Gastroesophageal sphincter (tissue), 3 donors: ENCODE measurements around the gene MBTD1.

ENCODE experiments used
- CTCF ChIP-seq, 4 experiments: fragments of 200-600 bp in 2 of 4; fragments of 450-650 bp in 2 of 4; sonication (generic) in 1 of 4; IDR thresholded peaks; one replicate each; pipeline ENCODE4 v1.5.1; 2017 to 2019; ENCODE audit warnings: antibody characterized with exemption in 4 of 4, mild to moderate bottlenecking in 2 of 4, moderate library complexity in 2 of 4
- EP300 ChIP-seq: sonication (generic); formaldehyde crosslinking; IDR thresholded peaks from one replicate; pipeline ENCODE4 v1.6.1; 2017; ENCODE audit warnings: antibody characterized with exemption, mild to moderate bottlenecking
- POLR2A ChIP-seq, 2 donors: fragments of 450-650 bp; IDR thresholded peaks; one replicate each; pipeline ENCODE4 v1.6.1; 2017; ENCODE audit warnings: antibody characterized with exemption in 2 of 2, mild to moderate bottlenecking in 2 of 2, moderate library complexity in 1 of 2
- POLR2AphosphoS5 ChIP-seq: sonication (generic); formaldehyde crosslinking; IDR thresholded peaks from one replicate; pipeline ENCODE4 v1.6.1; 2017; ENCODE audit warnings: antibody characterized with exemption

GRCh38 chr17:51275381-51275780, 15.5 kb upstream of the MBTD1 start:
- TF ChIP-seq CTCF (IDR thresholded peaks at IDR 0.05) (no peak), POLR2A (IDR thresholded peaks at IDR 0.05) (no peak), POLR2AphosphoS5 (no peak), EP300 (no peak)
